Ishikawa (cell line): Measurements from ENCODE around the gene BMF.

Experiments
- CEBPB ChIP-seq: IDR thresholded peaks from 2 replicates; pipeline ENCODE4 v1.6.1; 2012
- CREB1 ChIP-seq: IDR thresholded peaks from 2 replicates; pipeline ENCODE4 v1.6.1; 2012; ENCODE audit warnings: low read depth
- EP300 ChIP-seq: IDR thresholded peaks from 2 replicates; pipeline ENCODE4 v1.6.1; 2012; ENCODE audit warnings: borderline replicate concordance
- TAF1 ChIP-seq: IDR thresholded peaks from 2 replicates; pipeline ENCODE4 v1.6.1; 2012; ENCODE audit warnings: low read depth, mild to moderate bottlenecking
- TCF12 ChIP-seq: IDR thresholded peaks from 2 replicates; pipeline ENCODE4 v1.6.1; 2012; ENCODE audit warnings: low read depth
- YY1 ChIP-seq: IDR thresholded peaks from 2 replicates; pipeline ENCODE4 v1.6.1; 2012; ENCODE audit warnings: low read depth
- TF ChIP-seq, protein P1 (sequence below): IDR thresholded peaks from 2 replicates; pipeline ENCODE4 v1.6.1; 2012
- TF ChIP-seq, protein P2 (sequence below): IDR thresholded peaks from 2 replicates; pipeline ENCODE4 v1.6.1; 2012; ENCODE audit warnings: low read depth, mild to moderate bottlenecking

DNA sequence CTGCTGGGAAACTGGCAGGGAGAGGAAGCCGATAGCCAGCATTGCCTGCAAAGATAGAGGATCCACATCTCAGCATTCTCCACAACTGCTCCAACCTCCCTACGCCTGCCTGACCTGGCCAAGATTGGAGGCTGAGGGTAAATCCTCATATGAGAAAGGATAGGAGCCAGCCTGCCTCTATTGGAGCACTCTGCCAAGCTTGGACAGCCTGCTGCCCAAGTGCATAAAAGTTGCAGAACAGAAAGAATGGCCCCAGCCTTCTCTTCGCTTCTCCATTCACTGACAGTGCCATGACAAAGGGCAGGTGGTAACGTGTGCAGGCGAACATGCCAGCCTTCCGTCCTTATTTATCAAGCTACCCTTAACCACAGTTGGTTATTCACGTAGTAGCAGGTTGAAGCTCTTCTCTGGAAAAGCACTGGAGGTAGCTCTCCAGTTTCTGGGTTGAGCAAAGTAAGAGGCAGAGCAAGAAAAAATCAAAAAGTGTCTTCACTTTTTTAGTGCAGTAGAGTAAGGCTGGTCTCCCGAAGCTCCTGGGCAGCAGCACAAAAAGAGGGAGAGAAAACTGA, 4.3 kb downstream of the BMF start:
- TF ChIP-seq EP300, result no peak
- 0 out of 2 replicates have a peak, but pooled peaks have one; percentile 22 for TF ChIP-seq YY1
- no peak for TF ChIP-seq TCF12
- TF ChIP-seq TAF1, result no peak
- TF ChIP-seq CEBPB, result no peak
- TF ChIP-seq, protein P1, sequence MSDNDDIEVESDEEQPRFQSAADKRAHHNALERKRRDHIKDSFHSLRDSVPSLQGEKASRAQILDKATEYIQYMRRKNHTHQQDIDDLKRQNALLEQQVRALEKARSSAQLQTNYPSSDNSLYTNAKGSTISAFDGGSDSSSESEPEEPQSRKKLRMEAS, result no peak
- no peak for TF ChIP-seq CREB1
- TF ChIP-seq, protein P2, sequence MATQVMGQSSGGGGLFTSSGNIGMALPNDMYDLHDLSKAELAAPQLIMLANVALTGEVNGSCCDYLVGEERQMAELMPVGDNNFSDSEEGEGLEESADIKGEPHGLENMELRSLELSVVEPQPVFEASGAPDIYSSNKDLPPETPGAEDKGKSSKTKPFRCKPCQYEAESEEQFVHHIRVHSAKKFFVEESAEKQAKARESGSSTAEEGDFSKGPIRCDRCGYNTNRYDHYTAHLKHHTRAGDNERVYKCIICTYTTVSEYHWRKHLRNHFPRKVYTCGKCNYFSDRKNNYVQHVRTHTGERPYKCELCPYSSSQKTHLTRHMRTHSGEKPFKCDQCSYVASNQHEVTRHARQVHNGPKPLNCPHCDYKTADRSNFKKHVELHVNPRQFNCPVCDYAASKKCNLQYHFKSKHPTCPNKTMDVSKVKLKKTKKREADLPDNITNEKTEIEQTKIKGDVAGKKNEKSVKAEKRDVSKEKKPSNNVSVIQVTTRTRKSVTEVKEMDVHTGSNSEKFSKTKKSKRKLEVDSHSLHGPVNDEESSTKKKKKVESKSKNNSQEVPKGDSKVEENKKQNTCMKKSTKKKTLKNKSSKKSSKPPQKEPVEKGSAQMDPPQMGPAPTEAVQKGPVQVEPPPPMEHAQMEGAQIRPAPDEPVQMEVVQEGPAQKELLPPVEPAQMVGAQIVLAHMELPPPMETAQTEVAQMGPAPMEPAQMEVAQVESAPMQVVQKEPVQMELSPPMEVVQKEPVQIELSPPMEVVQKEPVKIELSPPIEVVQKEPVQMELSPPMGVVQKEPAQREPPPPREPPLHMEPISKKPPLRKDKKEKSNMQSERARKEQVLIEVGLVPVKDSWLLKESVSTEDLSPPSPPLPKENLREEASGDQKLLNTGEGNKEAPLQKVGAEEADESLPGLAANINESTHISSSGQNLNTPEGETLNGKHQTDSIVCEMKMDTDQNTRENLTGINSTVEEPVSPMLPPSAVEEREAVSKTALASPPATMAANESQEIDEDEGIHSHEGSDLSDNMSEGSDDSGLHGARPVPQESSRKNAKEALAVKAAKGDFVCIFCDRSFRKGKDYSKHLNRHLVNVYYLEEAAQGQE, result no peak
